ENCODE data around the gene UVRAG. TPM values are rescaled to one million over a fixed set of nuclear protein-coding genes. Genes with fewer than 3 reads are reported as not detected.

Gene UVRAG
- total RNA-seq, 4 donors from 2014 or later: 14.6 to 28.0 (median 20.7) TPM

DNA sequence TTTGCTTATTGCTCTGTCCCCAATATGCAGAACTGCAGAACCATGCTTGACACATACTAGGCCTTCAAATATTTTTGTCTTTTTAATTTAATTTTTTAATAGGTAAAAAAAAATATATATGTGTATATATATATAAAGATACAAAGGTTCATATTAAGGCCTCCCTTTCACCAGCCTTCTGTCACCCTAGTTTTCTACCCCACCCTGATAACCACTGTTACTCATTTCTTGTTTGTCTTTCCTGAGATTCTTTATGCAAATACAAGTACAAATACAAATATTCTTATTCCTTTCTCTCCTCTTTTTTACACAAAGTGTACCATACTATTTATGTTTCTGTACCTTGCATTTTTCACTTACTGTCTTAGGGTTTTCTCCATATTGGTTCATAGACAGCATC, 43.0 kb downstream of the UVRAG start:
- no peak for DNase-seq (ENCODE audit: low spot score in 2 of 2)
- no peak for TF ChIP-seq POLR2A (IDR thresholded peaks at IDR 0.05)
- no peak for TF ChIP-seq CTCF (IDR thresholded peaks at IDR 0.05)
- no peak overlapping the region for H3K4me3 ChIP-seq (ENCODE audit: low read depth, poor library complexity, severe bottlenecking)
- intact Hi-C loops (cut with DNase I; ENCODE audit: low total_unique reads): no loop called here

DNA sequence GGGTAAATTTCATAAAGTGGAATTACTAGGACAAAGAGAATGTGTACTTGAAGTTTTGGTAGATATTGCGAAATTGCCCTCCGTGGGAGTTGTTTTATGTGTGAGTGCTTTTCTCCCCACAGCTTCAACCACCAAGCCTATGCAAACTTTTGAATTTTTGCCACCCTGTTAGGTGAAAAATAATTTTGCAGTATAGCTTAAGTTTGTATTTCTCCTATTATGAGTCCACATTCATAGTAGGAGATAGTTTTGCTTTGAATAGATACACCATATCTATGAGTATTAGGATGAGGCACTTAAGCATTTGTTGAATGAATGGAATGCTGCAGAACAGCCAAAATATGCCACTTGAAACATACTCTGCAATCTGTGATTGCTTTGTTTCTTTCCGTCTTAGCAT, 43.6 kb downstream of the UVRAG start:
- TF ChIP-seq CTCF (IDR thresholded peaks at IDR 0.05): no peak
- TF ChIP-seq POLR2A (IDR thresholded peaks at IDR 0.05): no peak
- H3K4me3 ChIP-seq (ENCODE audit: low read depth, poor library complexity, severe bottlenecking): no peak overlapping the region
- WGBS, 2 donors: 62% methylated on average over 3 of the region's 3 CpGs
- intact Hi-C loops (cut with DNase I; ENCODE audit: low total_unique reads): no loop called here
- DNase-seq (ENCODE audit: low spot score in 2 of 2): no peak

DNA sequence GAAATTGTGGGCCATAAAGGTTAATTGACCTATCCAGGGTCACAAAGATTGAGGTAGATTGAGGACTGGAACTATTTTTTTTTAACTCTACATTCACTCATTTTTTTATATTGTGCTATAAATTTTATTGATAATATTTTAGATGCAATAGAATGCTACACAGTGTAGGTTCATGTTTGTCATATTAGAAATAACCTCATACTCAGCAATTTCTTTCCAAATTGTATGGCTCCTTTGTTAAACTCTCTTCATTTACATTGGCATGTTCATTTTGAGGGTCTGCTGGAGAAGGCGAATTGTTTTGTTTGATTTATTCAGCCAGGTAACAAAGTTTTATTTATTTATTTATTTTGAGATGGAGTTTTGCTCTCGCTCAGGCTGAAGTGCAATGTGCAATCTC, 44.6 kb downstream of the UVRAG start:
- WGBS, 2 donors: 98% methylated on average over 2 of the region's 2 CpGs
- intact Hi-C loops (cut with DNase I; ENCODE audit: low total_unique reads): no loop called here
- no peak for TF ChIP-seq POLR2A (IDR thresholded peaks at IDR 0.05)
- no peak overlapping the region for H3K4me3 ChIP-seq (ENCODE audit: low read depth, poor library complexity, severe bottlenecking)
- DNase-seq (ENCODE audit: low spot score in 2 of 2): no peak

DNA sequence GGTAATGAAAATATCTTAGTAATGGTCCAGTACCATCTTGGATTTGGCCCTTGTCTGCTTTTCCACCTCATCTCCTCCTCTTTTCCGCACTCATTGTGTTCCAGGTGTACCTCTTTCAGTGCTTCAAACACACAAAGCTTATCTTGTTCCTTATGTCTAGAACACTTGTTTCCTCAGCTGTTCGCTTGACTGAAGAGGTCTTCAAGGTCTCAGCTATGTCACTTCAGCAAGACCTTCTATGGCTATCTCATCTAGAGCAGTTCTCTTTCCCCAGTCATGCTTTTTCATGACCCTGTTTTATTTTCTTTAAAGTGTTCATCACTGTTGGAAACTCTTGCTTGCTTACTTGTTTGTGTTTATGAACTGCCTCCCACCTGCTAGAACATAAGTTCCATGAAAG, 47.4 kb downstream of the UVRAG start:
- WGBS, 2 donors: 98 to 100% methylated on average over 2 of the region's 2 CpGs

DNA sequence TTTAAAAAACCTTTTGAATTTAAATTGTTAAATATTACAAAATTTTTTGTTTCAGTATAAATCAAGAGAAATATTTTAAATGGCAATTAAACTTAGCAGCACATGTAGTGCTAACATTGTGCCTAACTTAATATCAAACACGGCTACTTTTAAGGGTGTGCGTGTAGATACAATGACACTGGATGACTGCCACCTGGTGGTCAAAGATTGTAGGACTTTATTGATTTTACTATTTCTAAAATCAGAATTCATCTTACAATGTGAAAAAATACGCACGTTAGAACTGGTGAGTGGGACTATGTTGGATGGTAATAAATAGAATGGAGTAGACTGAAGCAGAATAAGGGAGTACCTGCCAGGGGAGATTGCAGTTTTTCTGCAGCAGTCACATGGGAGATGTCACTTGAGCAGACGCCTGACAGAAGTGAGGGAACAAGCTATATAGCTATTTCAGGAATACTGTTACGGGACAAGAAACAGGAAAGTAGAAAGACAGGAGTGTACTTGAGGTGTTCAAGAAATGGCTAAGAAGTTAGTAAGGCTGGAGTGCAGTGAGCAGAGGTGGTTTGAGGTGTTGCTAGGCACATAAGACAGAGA, 52.9 kb downstream of the UVRAG start:
- no peak overlapping the region for H3K4me3 ChIP-seq (ENCODE audit: low read depth, poor library complexity, severe bottlenecking)
- TF ChIP-seq POLR2A (IDR thresholded peaks at IDR 0.05) (no peak), CTCF (IDR thresholded peaks at IDR 0.05) (no peak)
- intact Hi-C loops (cut with DNase I; ENCODE audit: low total_unique reads): loop anchor here (2.0 kb wide), 1 partner anchor 65 kb away; no protein-coding TSS in a partner anchor
- 30 to 37% methylated on average over 6 of the region's 6 CpGs for WGBS, 2 donors
- DNase-seq (ENCODE audit: low spot score in 2 of 2): peak in 1 of 2 donors; percentile 29

More for the DNA sequence above, 47.4 kb downstream of the UVRAG start:
- no peak overlapping the region for H3K4me3 ChIP-seq (ENCODE audit: low read depth, poor library complexity, severe bottlenecking)
- DNase-seq (ENCODE audit: low spot score in 2 of 2): no peak
- intact Hi-C loops (cut with DNase I; ENCODE audit: low total_unique reads): no loop called here
- no peak for TF ChIP-seq POLR2A (IDR thresholded peaks at IDR 0.05)
- TF ChIP-seq CTCF (IDR thresholded peaks at IDR 0.05): no peak

DNA sequence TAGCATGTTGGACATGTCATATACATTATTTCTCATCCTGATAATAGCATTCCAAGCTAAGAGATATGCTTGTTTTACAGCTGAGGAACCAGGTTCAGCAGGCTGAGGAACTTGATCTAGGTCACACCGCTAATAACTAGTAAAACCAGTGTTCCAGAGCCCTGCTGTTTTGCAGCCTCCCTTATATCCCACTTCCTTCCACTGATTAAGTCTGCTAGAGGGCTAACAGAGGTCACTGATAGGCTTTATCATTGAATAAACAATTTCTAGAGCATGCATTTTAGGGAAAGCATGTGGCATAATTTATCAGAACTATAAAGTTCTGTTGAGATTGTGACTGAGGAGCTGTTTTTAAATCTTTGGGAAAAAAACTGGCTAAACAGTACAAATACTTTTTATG, 54.0 kb downstream of the UVRAG start:
- no peak for DNase-seq (ENCODE audit: low spot score in 2 of 2)
- no peak for TF ChIP-seq POLR2A (IDR thresholded peaks at IDR 0.05)
- TF ChIP-seq CTCF (IDR thresholded peaks at IDR 0.05): no peak
- intact Hi-C loops (cut with DNase I; ENCODE audit: low total_unique reads): no loop called here
- WGBS, 2 donors: 48 to 59% methylated on average over 1 of the region's 1 CpG
- H3K4me3 ChIP-seq (ENCODE audit: low read depth, poor library complexity, severe bottlenecking): no peak overlapping the region

Measured in lower leg skin (tissue), 4 donors.